Measurements from ENCODE around the gene CPNE5. TPM values are rescaled to one million over a fixed set of nuclear protein-coding genes. Genes with fewer than 3 reads are reported as not detected.

CPNE5 gene
- total RNA-seq, result 0.58 TPM in 1 of 2 replicates, not detected in the other

- peak within 1 kb of the TSS; percentile 45 for H3K4me3 ChIP-seq (ENCODE audit: low read depth, low read length)
- DNase-seq (ENCODE audit: low read depth), result no peak
- TF ChIP-seq CTCF (conservative IDR thresholded peaks at IDR 0.05; ENCODE audit: low read depth, low read length), result no peak
Measured at GRCh38 chr6:36838896-36839748, at the start of gene CPNE5. TSS of gene CPNE5 (minus strand) at chr6:36839444. CDS start at chr6:36839377, 67 bp downstream.

- H3K4me3 ChIP-seq (ENCODE audit: low read depth, low read length), result no peak overlapping the region
- TF ChIP-seq CTCF (conservative IDR thresholded peaks at IDR 0.05; ENCODE audit: low read depth, low read length), result no peak
- no peak for DNase-seq (ENCODE audit: low read depth)
Measured at GRCh38 chr6:36888115-36888643, 48.9 kb upstream of the CPNE5 start.

GRCh38 chr6:36886950-36887618, 47.8 kb upstream of the CPNE5 start:
- H3K4me3 ChIP-seq (ENCODE audit: low read depth, low read length), result peak overlapping the region; percentile 88
- no peak for DNase-seq (ENCODE audit: low read depth)
- TF ChIP-seq CTCF (conservative IDR thresholded peaks at IDR 0.05; ENCODE audit: low read depth, low read length), result no peak

GRCh38 chr6:36885461-36886401, 46.5 kb upstream of the CPNE5 start, which contains the start of gene C6orf89:
TSS of gene C6orf89 (plus strand) at chr6:36885952. CDS start at chr6:36899445, 13,493 bp downstream.
- DNase-seq (ENCODE audit: low read depth), result peak; percentile 74
- TF ChIP-seq CTCF (conservative IDR thresholded peaks at IDR 0.05; ENCODE audit: low read depth, low read length), result peak; percentile 85
- H3K4me3 ChIP-seq (ENCODE audit: low read depth, low read length), result peak within 1 kb of the TSS; percentile 88

GRCh38 chr6:36884610-36885009, 45.4 kb upstream of the CPNE5 start:
- no peak overlapping the region for H3K4me3 ChIP-seq (ENCODE audit: low read depth, low read length)
- no peak for TF ChIP-seq CTCF (conservative IDR thresholded peaks at IDR 0.05; ENCODE audit: low read depth, low read length)
- DNase-seq (ENCODE audit: low read depth), result no peak

GRCh38 chr6:36875250-36875633, 36.0 kb upstream of the CPNE5 start:
- no peak for DNase-seq (ENCODE audit: low read depth)
- peak overlapping the region; percentile 86 for H3K4me3 ChIP-seq (ENCODE audit: low read depth, low read length)
- TF ChIP-seq CTCF (conservative IDR thresholded peaks at IDR 0.05; ENCODE audit: low read depth, low read length), result no peak

Measured in epithelial cell of proximal tubule (primary cell).